ENCODE data around the gene TBC1D1.

The TBC1D1 gene

GRCh38 chr4:37868238-37868637 lies 22.6 kb upstream of the TBC1D1 start:
- Histone ChIP-seq H3K9ac (ENCODE audit: low read depth, low read length) (no peak overlapping the region), H3K4me3 (ENCODE audit: low read length) (no peak overlapping the region), H3K4me1 (ENCODE audit: insufficient read depth, low read length) (no peaks in the 10 kb centered on the region), H3K27me3 (ENCODE audit: insufficient read depth, low read length) (no peaks in the 10 kb centered on the region), H3K36me3 (ENCODE audit: insufficient read depth, low read depth, low read length) (peaks cover 6% of the 10 kb centered on the region; the same call in 1 of the 2 replicates), H3K9me3 (ENCODE audit: insufficient read depth, low read depth, low read length) (no peaks in the 10 kb centered on the region), H3K27ac (ENCODE audit: low read length) (no peak overlapping the region)

DNA sequence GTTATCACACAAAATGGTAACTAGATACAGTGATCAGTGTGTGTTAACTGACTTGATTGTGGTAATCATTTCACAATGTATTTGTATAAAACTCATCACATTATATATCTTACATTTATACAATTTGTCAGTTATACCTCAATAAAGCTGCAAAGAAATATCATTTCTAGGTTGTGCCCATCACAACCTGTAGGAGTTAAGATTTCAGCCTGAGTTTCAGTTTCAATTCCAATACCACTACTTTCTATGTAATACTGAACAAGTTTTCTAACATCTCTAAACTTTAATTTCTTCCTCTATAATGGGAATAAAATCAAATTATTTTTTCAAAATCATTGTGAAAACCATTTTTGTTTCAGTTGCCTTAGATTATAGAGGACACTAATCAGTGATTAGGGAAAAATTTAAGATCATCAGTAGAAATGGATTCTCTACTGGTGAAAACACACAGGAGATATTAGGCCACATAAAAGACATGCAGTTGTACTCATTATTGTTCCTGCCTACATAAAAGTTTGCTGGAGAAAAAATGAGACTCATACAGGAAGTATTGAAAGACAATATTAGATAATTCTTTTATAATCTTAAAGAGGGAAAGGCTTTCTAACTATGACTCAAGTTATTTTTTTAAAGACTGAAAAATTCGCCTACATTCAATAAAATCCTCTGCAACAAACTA lies 18.4 kb upstream of the TBC1D1 start:
- Histone ChIP-seq H3K9ac (ENCODE audit: low read depth, low read length) (no peak overlapping the region), H3K9me3 (ENCODE audit: insufficient read depth, low read depth, low read length) (no peaks in the 10 kb centered on the region), H3K27me3 (ENCODE audit: insufficient read depth, low read length) (no peaks in the 10 kb centered on the region), H3K4me3 (ENCODE audit: low read length) (no peak overlapping the region), H3K4me1 (ENCODE audit: insufficient read depth, low read length) (no peaks in the 10 kb centered on the region), H3K27ac (ENCODE audit: low read length) (no peak overlapping the region), H3K36me3 (ENCODE audit: insufficient read depth, low read depth, low read length) (no peaks in the 10 kb centered on the region)

DNA sequence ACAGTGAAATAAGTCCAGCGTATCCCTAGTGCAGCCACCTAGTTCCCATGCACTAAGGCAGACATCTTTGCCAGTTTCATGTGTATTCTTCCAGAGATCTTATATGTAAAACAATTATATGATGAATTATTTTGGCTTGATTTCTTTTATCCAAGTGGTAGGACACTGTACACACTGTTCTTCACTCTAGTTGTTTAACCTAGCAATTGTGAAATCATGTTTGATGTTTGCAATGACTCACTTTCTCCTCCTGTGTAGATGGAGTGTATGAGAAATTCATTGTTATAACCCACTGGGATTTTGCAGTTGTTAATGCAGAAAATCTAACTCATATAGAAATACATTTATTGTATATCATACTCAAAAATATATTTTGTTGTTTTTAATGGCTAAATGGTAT lies 17.5 kb upstream of the TBC1D1 start:
- H3K4me3 ChIP-seq (ENCODE audit: low read length): no peak overlapping the region
- H3K36me3 ChIP-seq (ENCODE audit: insufficient read depth, low read depth, low read length): no peaks in the 10 kb centered on the region
- no peak overlapping the region for H3K27ac ChIP-seq (ENCODE audit: low read length)
- H3K9ac ChIP-seq (ENCODE audit: low read depth, low read length): no peak overlapping the region
- H3K4me1 ChIP-seq (ENCODE audit: insufficient read depth, low read length): no peaks in the 10 kb centered on the region
- H3K27me3 ChIP-seq (ENCODE audit: insufficient read depth, low read length): no peaks in the 10 kb centered on the region
- H3K9me3 ChIP-seq (ENCODE audit: insufficient read depth, low read depth, low read length): no peaks in the 10 kb centered on the region

DNA sequence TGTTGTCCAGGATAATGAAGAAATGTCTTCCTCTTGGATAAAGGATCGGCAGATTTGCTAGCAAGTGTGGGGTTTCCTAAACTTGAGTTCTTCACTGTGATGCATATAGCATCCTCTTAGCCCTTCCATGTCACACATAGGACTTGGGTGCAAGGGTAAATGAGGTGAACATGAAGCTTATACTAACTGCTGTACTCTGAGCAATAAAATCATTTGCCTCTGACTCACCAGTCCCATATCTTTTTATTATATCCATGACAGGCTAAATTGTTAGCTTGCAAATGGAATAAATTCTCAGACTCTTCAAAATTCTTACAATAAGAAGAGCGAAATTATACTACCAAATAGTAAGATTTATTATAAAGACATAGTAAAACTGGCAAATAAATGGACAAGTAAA lies 14.7 kb upstream of the TBC1D1 start:
- no peaks in the 10 kb centered on the region for H3K36me3 ChIP-seq (ENCODE audit: insufficient read depth, low read depth, low read length)
- no peaks in the 10 kb centered on the region for H3K4me1 ChIP-seq (ENCODE audit: insufficient read depth, low read length)
- H3K27me3 ChIP-seq (ENCODE audit: insufficient read depth, low read length): no peaks in the 10 kb centered on the region
- no peak overlapping the region for H3K27ac ChIP-seq (ENCODE audit: low read length)
- no peak overlapping the region for H3K4me3 ChIP-seq (ENCODE audit: low read length)
- no peaks in the 10 kb centered on the region for H3K9me3 ChIP-seq (ENCODE audit: insufficient read depth, low read depth, low read length)
- no peak overlapping the region for H3K9ac ChIP-seq (ENCODE audit: low read depth, low read length)

DNA sequence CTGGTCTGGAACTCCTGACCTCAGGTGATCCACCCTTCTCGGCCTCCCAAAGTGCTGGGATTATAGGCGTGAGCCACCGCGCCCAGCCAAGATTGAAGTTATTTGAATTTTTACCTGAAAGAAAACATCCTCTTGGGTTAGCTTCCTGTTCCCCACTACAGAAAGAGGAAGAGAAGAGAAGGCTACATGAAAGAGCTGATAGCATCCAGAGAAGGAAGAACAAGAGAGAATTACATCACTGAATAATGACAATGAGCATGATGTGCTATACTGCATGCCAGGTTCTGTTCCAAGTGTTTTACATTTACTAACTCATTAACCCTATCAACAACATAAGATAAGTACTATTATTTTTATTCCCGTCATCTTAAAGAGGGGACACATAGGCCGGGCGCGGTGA lies 11.5 kb upstream of the TBC1D1 start:
- H3K4me3 ChIP-seq (ENCODE audit: low read length): no peak overlapping the region
- no peak overlapping the region for H3K9ac ChIP-seq (ENCODE audit: low read depth, low read length)
- H3K27ac ChIP-seq (ENCODE audit: low read length): no peak overlapping the region
- no peaks in the 10 kb centered on the region for H3K4me1 ChIP-seq (ENCODE audit: insufficient read depth, low read length)
- H3K27me3 ChIP-seq (ENCODE audit: insufficient read depth, low read length): no peaks in the 10 kb centered on the region
- no peaks in the 10 kb centered on the region for H3K9me3 ChIP-seq (ENCODE audit: insufficient read depth, low read depth, low read length)
- no peaks in the 10 kb centered on the region for H3K36me3 ChIP-seq (ENCODE audit: insufficient read depth, low read depth, low read length)

GRCh38 chr4:37881811-37882210 lies 9.1 kb upstream of the TBC1D1 start:
- Histone ChIP-seq H3K4me3 (ENCODE audit: low read length) (no peak overlapping the region), H3K27ac (ENCODE audit: low read length) (no peak overlapping the region), H3K27me3 (ENCODE audit: insufficient read depth, low read length) (0 out of 2 replicates have a peak, but pooled peaks cover 4% of the 10 kb centered on the region), H3K4me1 (ENCODE audit: insufficient read depth, low read length) (no peaks in the 10 kb centered on the region), H3K9me3 (ENCODE audit: insufficient read depth, low read depth, low read length) (no peaks in the 10 kb centered on the region), H3K36me3 (ENCODE audit: insufficient read depth, low read depth, low read length) (no peaks in the 10 kb centered on the region), H3K9ac (ENCODE audit: low read depth, low read length) (no peak overlapping the region)

DNA sequence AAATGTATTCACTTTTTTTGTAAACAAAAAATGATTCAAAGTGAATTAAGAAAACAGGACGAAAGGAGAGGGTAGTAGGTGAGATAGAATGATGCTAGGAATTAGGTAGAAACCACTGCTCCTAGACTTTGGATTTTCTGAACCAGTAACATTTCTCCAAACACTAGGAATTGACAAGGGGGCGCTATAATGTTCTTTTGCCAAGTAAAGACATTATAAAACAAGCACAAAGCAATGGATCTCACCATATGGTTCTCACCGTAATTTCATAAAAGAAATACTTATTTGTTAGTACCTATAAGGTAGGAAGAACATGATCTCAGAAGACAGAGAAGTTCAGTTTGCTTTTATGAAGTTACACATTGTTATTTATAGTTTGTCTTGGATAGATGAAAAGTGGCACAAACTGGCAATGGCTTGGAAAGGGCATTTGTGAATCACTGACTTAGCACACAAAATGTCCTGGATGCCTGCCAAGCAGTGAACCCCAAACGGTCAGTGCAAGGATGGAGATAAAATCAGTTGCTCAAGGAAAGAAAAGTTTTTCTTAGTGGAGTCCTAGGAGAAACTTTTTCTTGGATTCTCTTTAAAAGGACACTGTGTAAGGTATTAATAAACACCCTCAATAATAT lies 8.1 kb upstream of the TBC1D1 start:
- no peak overlapping the region for H3K9ac ChIP-seq (ENCODE audit: low read depth, low read length)
- H3K4me1 ChIP-seq (ENCODE audit: insufficient read depth, low read length): no peaks in the 10 kb centered on the region
- H3K36me3 ChIP-seq (ENCODE audit: insufficient read depth, low read depth, low read length): no peaks in the 10 kb centered on the region
- no peak overlapping the region for H3K27ac ChIP-seq (ENCODE audit: low read length)
- no peaks in the 10 kb centered on the region for H3K9me3 ChIP-seq (ENCODE audit: insufficient read depth, low read depth, low read length)
- peaks cover 14% of the 10 kb centered on the region for H3K27me3 ChIP-seq (ENCODE audit: insufficient read depth, low read length)
- no peak overlapping the region for H3K4me3 ChIP-seq (ENCODE audit: low read length)

DNA sequence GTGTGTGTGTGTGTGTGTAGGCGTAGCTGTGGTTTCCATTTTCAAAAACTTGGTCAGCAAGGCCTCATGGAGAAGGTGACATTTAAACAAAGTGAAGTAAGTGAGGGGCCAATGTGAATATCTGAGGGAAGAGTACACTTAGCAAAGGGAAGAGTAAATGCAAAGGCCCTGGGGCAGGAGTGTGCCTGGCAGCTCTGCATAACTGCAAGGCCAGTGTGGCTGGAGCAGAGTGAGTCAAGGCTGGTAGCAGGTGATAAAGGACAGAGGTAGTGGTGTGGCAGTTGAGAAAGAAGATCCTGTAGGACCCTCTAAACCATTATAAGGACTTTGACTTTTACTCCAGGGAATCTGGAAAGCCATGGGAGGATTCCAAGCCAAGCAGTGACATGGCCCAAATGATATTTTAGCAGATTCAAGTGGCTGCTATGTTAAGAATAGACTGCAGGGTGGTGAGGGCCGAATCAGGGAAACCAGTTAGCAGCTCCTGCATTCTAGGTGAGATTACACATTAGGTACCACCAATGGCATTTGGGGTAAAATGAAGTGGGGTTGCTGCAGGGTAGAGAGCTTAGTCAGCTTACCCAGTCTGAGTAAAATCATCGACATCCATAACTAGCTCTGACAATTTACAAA lies 5.9 kb upstream of the TBC1D1 start:
- Histone ChIP-seq H3K36me3 (ENCODE audit: insufficient read depth, low read depth, low read length) (no peaks in the 10 kb centered on the region), H3K27ac (ENCODE audit: low read length) (no peak overlapping the region), H3K4me3 (ENCODE audit: low read length) (no peak overlapping the region), H3K27me3 (ENCODE audit: insufficient read depth, low read length) (peaks cover 35% of the 10 kb centered on the region), H3K9ac (ENCODE audit: low read depth, low read length) (no peak overlapping the region), H3K4me1 (ENCODE audit: insufficient read depth, low read length) (no peaks in the 10 kb centered on the region), H3K9me3 (ENCODE audit: insufficient read depth, low read depth, low read length) (no peaks in the 10 kb centered on the region)

- Histone ChIP-seq H3K9ac (ENCODE audit: low read depth, low read length) (no peak overlapping the region), H3K4me1 (ENCODE audit: insufficient read depth, low read length) (no peaks in the 10 kb centered on the region), H3K4me3 (ENCODE audit: low read length) (no peak overlapping the region)
These were observed 5.4 kb upstream of the TBC1D1 start for GRCh38 chr4:37885496-37885895.

GRCh38 chr4:37889849-37890800 lies 759 bp upstream of the TBC1D1 start:
- Histone ChIP-seq H3K27me3 (ENCODE audit: insufficient read depth, low read length) (peaks cover 74% of the 10 kb centered on the region), H3K9ac (ENCODE audit: low read depth, low read length) (no peak overlapping the region), H3K27ac (ENCODE audit: low read length) (no peak overlapping the region), H3K36me3 (ENCODE audit: insufficient read depth, low read depth, low read length) (no peaks in the 10 kb centered on the region), H3K4me3 (ENCODE audit: low read length) (peak overlapping the region; percentile 68), H3K4me1 (ENCODE audit: insufficient read depth, low read length) (peaks cover 2% of the 10 kb centered on the region; the same call in 1 of the 2 replicates), H3K9me3 (ENCODE audit: insufficient read depth, low read depth, low read length) (no peaks in the 10 kb centered on the region)

More at GRCh38 chr4:37885496-37885895, 5.4 kb upstream of the TBC1D1 start:
- H3K27me3 ChIP-seq (ENCODE audit: insufficient read depth, low read length): peaks cover 41% of the 10 kb centered on the region
- no peaks in the 10 kb centered on the region for H3K36me3 ChIP-seq (ENCODE audit: insufficient read depth, low read depth, low read length)
- no peaks in the 10 kb centered on the region for H3K9me3 ChIP-seq (ENCODE audit: insufficient read depth, low read depth, low read length)
- H3K27ac ChIP-seq (ENCODE audit: low read length): no peak overlapping the region

Measured in iPS-20b (cell line).